ENCODE measurements around the gene LRRC46. TPM values are rescaled to one million over a fixed set of nuclear protein-coding genes. Genes with fewer than 3 reads are reported as not detected.
A peak's percentile ranks its signal among the peaks of the same experiment; 100 is the strongest.

The LRRC46 gene
- total and polyA plus RNA-seq, 10 of the 15 experiments (the other 5 are each of a cell fraction or from before 2014, with no cell fraction given) = 0.15 to 1.8 (median 0.38) TPM; not detected in 1

GRCh38 chr17:47840742-47841487 is 9.4 kb downstream of the LRRC46 start, which contains the start of gene SCRN2 (continued):
- TF ChIP-seq BCLAF1 (IDR thresholded peaks at IDR 0.05) (no peak), MEF2A (IDR thresholded peaks at IDR 0.05; ENCODE audit: insufficient read depth, low read depth, low read length) (no peak), ZNF24 (IDR thresholded peaks at IDR 0.05) (no peak), KLF5 (IDR thresholded peaks at IDR 0.05; ENCODE audit: partially characterized antibody) (peak; percentile 45), SIN3A (IDR thresholded peaks at IDR 0.05; ENCODE audit: low read depth, low read length) (peak; percentile 52), CBX5 (IDR thresholded peaks at IDR 0.05; ENCODE audit: low read depth) (no peak), DPF2 (IDR thresholded peaks at IDR 0.05) (no peak), SPI1 (IDR thresholded peaks at IDR 0.05; ENCODE audit: borderline replicate concordance, insufficient read depth, low read depth, low read length) (no peak), FOXM1 (IDR thresholded peaks at IDR 0.05; ENCODE audit: low read depth, low read length) (no peak), YBX1 (IDR thresholded peaks at IDR 0.05) (no peak), POLR2AphosphoS2 (IDR thresholded peaks at IDR 0.05; ENCODE audit: low read depth, low read length) (no peak), SMC3 (IDR thresholded peaks at IDR 0.05; ENCODE audit: borderline replicate concordance, low read length) (peak; percentile 90), CEBPB (IDR thresholded peaks at IDR 0.05; ENCODE audit: borderline replicate concordance in 1 of 2, low read depth in 2 of 2, low read length in 2 of 2) (no peak), POU2F2 (IDR thresholded peaks at IDR 0.05; ENCODE audit: borderline replicate concordance, low read depth, low read length) (0 out of 3 replicates have a peak, but pooled peaks have one; percentile 27), E2F4 (IDR thresholded peaks at IDR 0.05; ENCODE audit: low read depth, low read length) (no peak), MLLT1 (IDR thresholded peaks at IDR 0.05) (no peak), TARDBP (IDR thresholded peaks at IDR 0.05; ENCODE audit: borderline replicate concordance) (no peak), BCL3 (IDR thresholded peaks at IDR 0.05; ENCODE audit: borderline replicate concordance, insufficient read depth, low read depth, low read length, poor library complexity, severe bottlenecking) (no peak), REST (IDR thresholded peaks at IDR 0.05; ENCODE audit: low read depth, low read length) (no peak)
